BJ (cell line): ENCODE results near the gene ZNF821. TPM values are rescaled to one million over a fixed set of nuclear protein-coding genes. Genes with fewer than 3 reads are reported as not detected.
"Not testable (repeated sequence)": the region's sequence is repeated elsewhere in the genome, so short reads cannot be mapped to it uniquely, and the experiment has no call there.

Experiments used
- CTCF ChIA-PET: fragments of 350-600 bp; formaldehyde crosslinking; extraction: SDS; loops from one replicate; lab custom pipeline; 2021; ENCODE audit warnings: antibody characterized with exemption, inconsistent platforms; lab: Yijun Ruan, JAX
- POLR2A ChIA-PET: fragments of 300-600 bp; sonication (Branson Sonifier 250); formaldehyde crosslinking; extraction: SDS; loops from one replicate; lab custom pipeline; 2021; ENCODE audit warnings: antibody characterized with exemption; lab: Charles Lee
- DNase-seq: peaks from one replicate; pipeline ENCODE4 v3.0.0-alpha.2; 2011; ENCODE audit warnings: low read depth
- H3K27me3 ChIP-seq: 2 replicates; pipeline ENCODE4 v1.6.0; 2011; ENCODE audit warnings: low read length; ENCODE audit not compliant: control insufficient read depth, insufficient read depth
- H3K36me3 ChIP-seq: 2 replicates; pipeline ENCODE4 v1.5.1; 2011; ENCODE audit warnings: low read length; ENCODE audit not compliant: control insufficient read depth, insufficient read depth
- H3K4me3 ChIP-seq: 2 replicates; pipeline ENCODE4 v1.5.1; 2011; ENCODE audit warnings: low read depth, mild to moderate bottlenecking, control low read depth, low read length
- CTCF ChIP-seq: IDR thresholded peaks from 2 replicates; pipeline ENCODE4 v1.5.1; 2011; ENCODE audit warnings: low read depth, mild to moderate bottlenecking, control low read depth, inconsistent platforms, low read length, moderate library complexity; ENCODE audit not compliant: insufficient read depth
- polyA plus RNA-seq: library from polyadenylated mRNA; depleted of rRNA; stranded (reverse); fragments of >200 nt; gene quantifications from 2 replicates; pipeline ENCODE4 v1.2.3, GENCODE V29; 2011

The ZNF821 gene
- polyA plus RNA-seq, 1 experiment: 5.0 TPM

- no peak for DNase-seq
Measured at GRCh38 chr16:71915350-71915749, 31.4 kb upstream of the ZNF821 start.

GRCh38 chr16:71914802-71915201 is 30.8 kb upstream of the ZNF821 start:
- TF ChIP-seq CTCF: no peak
- DNase-seq: no peak
- Histone ChIP-seq H3K36me3 (peaks cover 5% of the 10 kb centered on the region), H3K27me3 (no peaks in the 10 kb centered on the region), H3K4me3 (no peak overlapping the region)
- POLR2A ChIA-PET: no interaction called here
- CTCF ChIA-PET: interaction anchor here (0.9 kb wide), 1 partner anchor 9 kb away, joined by 4 read pairs; no protein-coding TSS in a partner anchor

More at GRCh38 chr16:71915350-71915749, 31.4 kb upstream of the ZNF821 start:
- peaks cover 5% of the 10 kb centered on the region for H3K36me3 ChIP-seq
- ChIA-PET CTCF (interaction anchor here (0.9 kb wide), 1 partner anchor 9 kb away, joined by 4 read pairs; no protein-coding TSS in a partner anchor), POLR2A (no interaction called here)
- TF ChIP-seq CTCF: no peak
- no peak overlapping the region for H3K4me3 ChIP-seq
- H3K27me3 ChIP-seq: no peaks in the 10 kb centered on the region

GRCh38 chr16:71912534-71913275 is 28.7 kb upstream of the ZNF821 start:
- TF ChIP-seq CTCF: no peak
- DNase-seq: no peak
- ChIA-PET CTCF (interaction anchor here (1.7 kb wide), 1 partner anchor 29 kb away, joined by 4 read pairs; the partner anchor contains the start of gene ZNF821), POLR2A (no interaction called here)
- Histone ChIP-seq H3K27me3 (no peaks in the 10 kb centered on the region), H3K36me3 (peaks cover 3% of the 10 kb centered on the region), H3K4me3 (no peak overlapping the region)

GRCh38 chr16:71911121-71911520 is 27.1 kb upstream of the ZNF821 start:
- TF ChIP-seq CTCF: no peak
- CTCF ChIA-PET: interaction anchor here (1.1 to 1.7 kb wide), 2 partner anchors 10 to 28 kb away, joined by 3 to 4 read pairs; partner anchors contain the start of gene ZNF821
- H3K36me3 ChIP-seq: no peaks in the 10 kb centered on the region

GRCh38 chr16:71905765-71906164 is 21.8 kb upstream of the ZNF821 start:
- H3K27me3 ChIP-seq, DNase-seq, H3K36me3 ChIP-seq, POLR2A ChIA-PET, CTCF ChIA-PET, H3K4me3 ChIP-seq: not testable (repeated sequence)

More at GRCh38 chr16:71911121-71911520, 27.1 kb upstream of the ZNF821 start:
- Histone ChIP-seq H3K4me3 (no peak overlapping the region), H3K27me3 (no peaks in the 10 kb centered on the region)
- POLR2A ChIA-PET: no interaction called here
- DNase-seq: no peak
